Activated CD4-positive, alpha-beta T cell treated with anti-CD3 and anti-CD28 coated beads, Interleukin-10, Interleukin-2, amounts not matched to agents 100 ng/mL and 50 ng/mL, durations not matched to agents 16 hours and 8 hours (primary cell): ENCODE results near the gene FBXO9.
"Not testable (repeated sequence)": the region's sequence is repeated elsewhere in the genome, so short reads cannot be mapped to it uniquely, and the experiment has no call there.

Experiments used
- DNase-seq: peaks from one replicate; pipeline ENCODE4 v3.0.0-alpha.2; 2020

The FBXO9 gene

DNA sequence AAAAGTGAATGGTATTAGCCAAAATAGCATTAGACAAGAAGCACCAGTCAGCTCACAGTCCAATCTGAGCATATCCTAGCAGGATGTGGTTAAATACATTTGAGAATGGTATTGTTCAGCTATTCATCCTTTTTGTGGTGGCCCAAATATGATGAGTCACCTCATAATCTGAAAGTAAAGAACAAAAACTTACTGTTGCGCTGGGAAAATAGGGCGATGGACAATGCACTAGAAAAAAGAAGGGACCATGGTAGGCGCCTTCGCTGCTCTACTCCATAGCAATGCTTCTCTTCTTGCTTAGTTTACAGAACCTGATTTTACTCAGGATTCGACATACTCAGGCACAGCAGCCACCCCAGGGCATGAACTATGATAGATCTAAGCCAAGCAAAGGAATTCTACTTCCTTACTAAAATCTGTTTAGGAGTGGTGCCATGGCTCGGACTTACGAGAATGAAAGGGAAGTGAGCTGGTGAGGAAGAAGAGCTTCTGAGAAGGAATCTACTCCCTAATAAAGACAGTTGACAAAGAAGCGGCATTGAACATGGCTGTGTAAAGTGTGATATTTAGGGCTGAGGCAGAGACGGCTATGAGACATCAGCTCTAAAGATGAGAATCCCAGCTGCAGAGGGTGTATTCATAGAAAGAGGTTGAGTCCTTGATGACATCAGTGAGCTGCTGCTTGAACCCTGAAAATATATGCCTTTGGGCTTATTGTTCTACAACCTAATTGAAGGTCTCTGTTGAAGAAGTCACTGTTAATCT lies 16.6 kb upstream of the FBXO9 start:
- DNase-seq, result peak; percentile 71

DNA sequence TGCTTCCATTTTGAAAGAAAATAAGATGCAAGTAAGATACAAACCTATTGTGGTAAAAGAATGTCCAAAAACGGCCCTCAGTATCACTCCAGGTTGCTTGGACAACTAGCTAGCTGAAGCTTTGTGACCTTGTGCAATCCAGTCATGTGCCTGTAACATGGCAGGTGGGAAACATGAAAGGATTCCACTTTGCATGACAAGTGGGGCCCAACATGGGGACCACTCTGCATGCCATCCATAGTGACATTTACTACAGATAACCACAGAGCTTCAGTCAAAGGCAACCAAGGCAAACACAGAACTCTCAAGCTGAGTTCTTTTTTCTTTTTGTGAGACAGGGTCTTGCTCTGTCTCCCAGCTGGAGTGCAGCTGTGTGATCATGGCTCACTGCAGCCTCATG lies 15.8 kb upstream of the FBXO9 start:
- DNase-seq, result no peak

DNA sequence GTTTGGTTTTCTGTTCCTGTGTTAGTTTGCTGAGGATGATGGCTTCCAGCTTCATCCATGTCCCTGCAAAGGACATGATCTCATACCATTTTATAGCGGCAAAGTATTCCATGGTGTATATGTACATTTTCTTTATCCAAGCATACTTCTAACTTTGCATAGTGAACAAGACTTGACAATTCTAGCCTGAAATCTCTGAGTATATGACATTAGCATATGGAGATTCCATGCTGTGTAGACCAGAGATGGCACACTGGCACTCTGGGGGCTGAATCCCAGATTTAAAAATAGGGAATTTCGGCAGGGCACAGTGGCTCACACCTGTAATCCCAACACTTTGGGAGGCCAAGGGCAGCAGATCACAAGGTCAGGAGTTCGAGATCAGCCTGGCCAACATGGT lies 13.1 kb upstream of the FBXO9 start:
- DNase-seq, result not testable (repeated sequence)

DNA sequence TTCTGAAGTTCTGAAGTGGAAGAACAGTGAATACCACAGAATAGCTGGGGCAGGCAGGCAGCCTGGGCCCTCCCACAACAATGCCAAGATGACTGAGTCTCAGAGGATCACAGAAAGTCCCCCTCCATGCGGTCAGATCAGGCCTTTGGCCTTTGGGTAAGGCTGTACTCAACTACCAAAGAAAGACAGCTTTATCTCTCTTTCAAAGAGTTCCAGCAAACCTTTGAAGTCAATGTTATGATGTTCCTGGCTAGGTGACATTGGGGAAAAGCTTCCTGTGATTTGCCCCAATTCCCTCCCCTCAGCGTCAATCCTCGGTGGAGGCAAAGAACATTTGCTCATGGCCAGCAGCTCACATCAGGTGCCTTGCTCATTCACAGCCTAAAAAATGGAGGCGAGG lies 10.7 kb upstream of the FBXO9 start:
- no peak for DNase-seq

GRCh38 chr6:53055873-53056272 lies 9.3 kb upstream of the FBXO9 start:
- no peak for DNase-seq

DNA sequence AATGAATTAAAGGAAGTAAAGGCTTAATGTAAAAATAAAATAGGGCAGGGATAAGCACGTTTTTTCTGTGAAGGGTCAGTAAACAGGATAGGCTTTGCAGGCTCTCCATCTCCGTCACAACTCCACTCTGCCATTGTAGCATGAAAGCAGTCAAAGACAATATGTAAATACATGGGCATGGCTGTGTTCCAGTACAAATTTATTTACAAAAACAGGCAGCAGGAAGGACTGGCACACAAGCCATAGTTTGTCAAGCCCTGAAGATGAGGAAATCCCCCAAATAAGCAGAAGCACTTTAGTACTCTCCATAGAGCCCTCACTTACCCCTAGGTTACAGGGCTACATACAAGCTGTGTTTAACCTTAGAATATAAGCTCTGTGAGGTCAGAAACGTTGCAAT lies 8.9 kb upstream of the FBXO9 start:
- no peak for DNase-seq

DNA sequence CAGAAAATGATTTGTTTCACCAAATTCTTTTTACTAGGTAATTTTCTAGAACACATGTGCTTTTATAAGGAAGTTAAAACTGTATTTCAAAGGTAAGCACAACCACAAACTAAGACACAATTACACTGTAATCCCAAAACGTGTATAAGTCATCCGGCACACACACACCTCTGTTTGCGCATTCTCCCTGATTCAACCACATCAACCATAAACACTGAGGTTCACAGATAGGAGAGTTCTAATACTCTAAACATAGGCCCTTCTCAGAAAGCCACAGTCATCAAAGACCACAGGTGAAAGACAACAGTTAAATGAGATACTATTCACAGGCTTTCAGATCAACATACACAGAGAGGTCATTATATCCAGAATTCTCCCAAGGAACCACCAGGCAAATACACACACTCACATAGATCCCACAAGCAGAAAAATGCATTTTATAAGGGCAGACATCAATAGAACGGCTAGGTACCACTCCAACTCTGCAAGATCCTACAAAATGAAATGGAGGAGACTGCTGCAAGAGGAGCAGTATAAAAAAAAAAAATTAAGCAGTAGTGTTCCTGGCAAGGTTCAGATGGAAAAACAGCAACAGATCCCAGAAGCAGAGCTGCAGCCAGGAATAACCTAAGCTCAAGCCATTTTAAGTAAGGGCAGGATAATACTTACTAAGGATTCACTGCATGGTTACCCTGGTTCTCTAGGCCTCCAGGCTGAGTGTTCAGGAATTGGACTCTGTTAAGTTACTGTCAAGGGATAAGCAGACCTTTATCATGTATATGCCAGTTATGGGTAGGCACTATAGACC lies 6.6 kb upstream of the FBXO9 start:
- no peak for DNase-seq

- DNase-seq, result no peak
Observed at GRCh38 chr6:53059648-53060589, 5.3 kb upstream of the FBXO9 start.

DNA sequence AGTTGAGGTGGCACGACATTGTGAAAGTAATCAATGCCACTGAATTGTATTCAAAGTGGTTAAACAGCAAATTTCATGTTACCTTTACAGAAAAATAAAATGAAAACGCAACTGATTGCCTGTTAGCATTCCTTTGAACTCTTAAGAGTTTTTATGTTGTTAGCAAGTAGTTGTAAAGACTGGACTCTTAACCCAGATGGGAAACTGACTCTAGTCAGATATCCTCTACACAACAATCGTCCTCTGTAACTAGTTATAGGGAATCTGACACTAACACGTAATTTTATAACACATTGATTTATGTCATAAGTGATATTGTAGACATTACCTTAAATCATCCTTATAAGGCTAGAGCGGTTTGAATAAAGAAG lies 3.0 kb upstream of the FBXO9 start:
- DNase-seq, result no peak

DNA sequence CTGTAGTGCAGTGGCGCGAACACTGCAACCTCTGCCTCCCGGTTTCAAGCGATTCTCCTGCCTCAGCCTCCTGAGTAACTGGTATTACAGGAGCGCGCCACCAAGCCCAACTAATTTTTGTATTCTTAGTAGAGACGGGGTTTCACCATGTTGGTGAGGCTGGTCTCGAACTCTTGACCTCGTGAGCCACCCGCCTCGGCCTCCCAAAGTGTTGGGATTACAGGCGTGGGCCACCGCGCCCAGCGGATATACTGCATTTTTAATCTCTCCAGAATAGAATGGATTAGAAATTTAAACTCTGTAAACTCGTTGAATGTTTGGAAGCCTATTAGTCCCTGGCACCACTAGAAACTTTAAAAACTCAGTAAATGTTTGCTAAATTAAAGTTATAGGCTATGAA lies 949 bp upstream of the FBXO9 start:
- not testable (repeated sequence) for DNase-seq

GRCh38 chr6:53064726-53065265 lies 408 bp upstream of the FBXO9 start:
- DNase-seq, result peak; percentile 98

DNA sequence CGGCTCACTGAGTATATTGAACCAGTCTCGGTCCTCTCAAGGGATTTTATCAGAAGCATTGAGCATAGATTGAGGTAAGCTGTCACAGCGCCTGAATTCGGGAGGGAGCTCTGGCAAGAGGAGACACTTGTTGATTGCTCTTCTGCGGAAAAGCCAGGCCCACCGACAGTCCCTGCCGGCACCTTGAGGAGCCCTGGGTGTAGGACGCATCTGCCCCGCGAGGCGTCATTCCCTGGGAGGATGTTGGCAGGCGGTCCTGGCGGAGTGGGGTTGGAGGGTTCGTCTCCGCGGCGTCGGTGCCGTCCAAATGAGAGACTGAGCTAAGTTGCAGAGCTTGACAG lies 843 bp downstream of the FBXO9 start:
- peak; percentile 52 for DNase-seq

DNA sequence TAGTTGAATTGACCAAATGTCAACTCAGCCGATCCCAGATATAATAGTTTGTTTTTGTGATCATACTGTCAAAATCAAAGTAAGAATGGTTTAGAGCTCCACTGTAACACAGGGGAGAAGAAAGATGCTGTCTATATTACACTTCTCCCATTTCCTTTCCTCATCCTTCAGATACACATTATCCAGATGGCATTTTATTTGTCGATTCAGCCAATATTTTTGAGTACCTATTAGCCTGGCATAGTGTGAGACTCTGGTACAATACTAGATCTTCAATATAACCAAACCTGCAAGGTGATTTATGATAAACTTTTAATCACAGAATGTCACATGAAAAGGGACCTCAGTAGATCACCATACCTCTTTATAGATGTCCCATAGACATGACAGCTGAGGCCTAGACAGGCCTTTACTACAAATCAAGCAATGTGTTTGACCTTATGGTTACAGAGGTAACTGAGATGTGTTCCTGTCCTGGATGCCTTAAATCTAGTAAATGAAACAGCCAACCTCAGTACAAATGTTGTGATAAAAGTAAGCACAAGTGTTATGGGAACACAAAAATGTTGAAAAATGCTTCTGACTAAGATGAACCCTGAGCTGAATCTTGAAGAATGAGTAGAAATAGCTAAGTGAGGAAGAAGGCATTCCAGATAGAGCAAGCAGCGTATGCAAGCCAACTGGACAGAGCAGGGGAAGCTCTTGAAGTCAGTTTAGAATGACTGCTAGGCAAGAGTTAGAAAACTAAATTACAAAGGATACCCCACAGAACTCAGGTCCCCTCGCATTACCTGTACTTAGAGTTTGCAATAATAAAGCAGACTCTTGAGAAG lies 1.9 kb downstream of the FBXO9 start:
- DNase-seq, result no peak

GRCh38 chr6:53067849-53068361 lies 2.7 kb downstream of the FBXO9 start:
- no peak for DNase-seq

DNA sequence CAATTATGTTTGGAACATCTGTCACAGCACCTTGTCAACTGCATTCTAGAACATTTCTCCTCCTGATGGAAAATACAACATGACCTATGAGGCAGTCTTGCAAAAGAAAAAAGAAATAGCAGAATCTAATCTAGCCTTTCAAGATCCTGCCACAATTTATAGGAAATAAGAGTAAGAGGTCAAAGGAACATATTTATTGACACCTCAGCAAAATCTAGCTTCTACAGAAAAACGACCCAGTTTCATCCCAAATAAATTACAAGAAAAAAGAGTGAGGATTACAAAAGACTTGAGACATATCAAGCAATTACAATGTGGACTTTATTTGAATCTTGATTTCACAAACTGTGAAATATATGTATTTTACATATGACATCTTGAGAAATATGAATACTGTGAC lies 4.2 kb downstream of the FBXO9 start:
- DNase-seq, result no peak

DNA sequence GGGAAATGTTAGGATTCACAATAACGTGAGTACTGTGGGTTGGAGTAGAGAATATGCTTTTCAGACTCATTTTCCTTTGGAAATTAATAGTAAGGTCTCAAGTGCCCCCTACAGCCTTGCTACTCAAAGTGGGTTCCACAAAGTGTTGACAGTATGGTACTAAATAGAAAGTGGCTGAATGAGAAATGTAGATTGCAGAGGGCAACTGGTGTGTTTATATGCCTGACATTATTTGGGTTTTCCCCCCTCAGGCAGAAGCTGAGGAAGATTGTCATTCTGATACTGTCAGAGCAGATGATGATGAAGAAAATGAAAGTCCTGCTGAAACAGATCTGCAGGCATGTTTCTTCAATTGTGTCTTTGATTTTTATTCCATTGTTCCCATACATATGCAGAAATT lies 5.6 kb downstream of the FBXO9 start:
- DNase-seq, result peak; percentile 79

DNA sequence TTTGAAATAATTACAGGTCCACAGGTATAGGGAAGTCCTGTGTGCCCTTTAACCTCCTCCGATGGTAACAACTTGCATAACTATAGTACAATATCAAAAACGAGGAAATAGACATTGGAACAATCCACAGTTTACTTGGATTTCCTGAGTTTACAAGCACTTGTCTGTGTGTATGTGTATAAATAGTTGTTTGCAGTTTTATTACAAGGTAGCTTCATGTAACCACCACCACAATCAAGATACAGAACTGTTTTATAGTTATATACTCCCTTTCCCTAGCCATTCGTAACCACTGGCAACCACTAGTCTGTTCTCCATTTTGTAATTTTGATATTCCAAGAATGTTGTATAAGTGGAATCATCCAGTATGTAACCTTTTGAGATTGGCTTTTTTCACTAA lies 9.1 kb downstream of the FBXO9 start:
- DNase-seq, result no peak

DNA sequence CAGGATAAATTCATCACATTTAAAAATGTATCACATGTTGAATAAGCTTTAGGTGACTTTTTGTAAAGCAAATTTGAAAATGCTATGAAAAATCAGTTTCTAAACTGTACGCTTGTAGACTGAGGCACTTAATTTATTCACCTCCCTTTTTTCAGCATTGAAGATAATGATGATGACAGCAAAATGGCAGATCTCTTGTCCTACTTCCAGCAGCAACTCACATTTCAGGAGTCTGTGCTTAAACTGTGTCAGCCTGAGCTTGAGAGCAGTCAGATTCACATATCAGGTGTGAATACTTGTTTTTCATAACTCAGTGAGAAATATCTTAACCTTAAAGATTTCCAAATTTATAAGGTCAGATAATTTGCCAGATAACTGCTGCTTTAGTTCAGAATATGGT lies 15.6 kb downstream of the FBXO9 start:
- DNase-seq, result no peak

DNA sequence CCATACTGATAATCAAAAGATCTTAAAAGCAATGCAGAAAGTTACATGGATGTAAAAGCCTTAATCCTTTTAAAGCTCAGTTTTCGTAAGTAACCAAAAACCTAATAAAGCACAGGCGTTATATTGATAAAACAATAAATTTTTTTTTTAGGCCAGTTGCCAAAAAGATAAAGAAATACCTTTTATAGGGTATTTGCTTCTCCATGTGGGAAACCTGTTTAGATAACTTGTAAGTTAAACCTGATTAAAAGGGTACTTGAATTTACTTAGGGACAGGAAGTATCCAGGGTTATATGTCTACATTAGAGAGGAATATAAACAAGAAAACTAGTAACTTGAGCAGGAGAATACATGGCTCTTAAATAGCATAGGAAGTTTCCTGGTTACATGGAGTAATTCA lies 21.1 kb downstream of the FBXO9 start:
- no peak for DNase-seq

- DNase-seq, result no peak
Observed at GRCh38 chr6:53089948-53090347, 24.7 kb downstream of the FBXO9 start.

- DNase-seq, result no peak
Observed at GRCh38 chr6:53090576-53090975, 25.4 kb downstream of the FBXO9 start.

DNA sequence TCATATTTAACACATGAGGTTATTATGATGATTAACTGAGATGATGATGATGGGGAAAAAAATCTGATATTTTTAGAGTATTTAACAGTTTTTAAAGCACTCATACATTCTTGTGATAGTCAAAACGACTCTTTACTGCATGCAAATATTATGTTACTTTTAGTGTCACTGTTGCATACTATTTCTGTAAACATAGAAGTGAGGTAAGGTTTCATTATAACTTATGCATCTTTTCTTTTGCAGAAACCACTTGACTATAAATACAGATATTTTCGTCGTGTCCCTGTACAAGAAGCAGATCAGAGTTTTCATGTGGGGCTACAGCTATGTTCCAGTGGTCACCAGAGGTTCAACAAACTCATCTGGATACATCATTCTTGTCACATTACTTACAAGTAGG lies 30.1 kb downstream of the FBXO9 start:
- DNase-seq, result no peak
